ENCODE measurements around the gene HK1.

The HK1 gene

GRCh38 chr10:69409968-69410367 lies 131.7 kb downstream of the HK1 start:
- TF ChIP-seq POLR2A (IDR thresholded peaks at IDR 0.05; ENCODE audit: extremely low read depth, insufficient read length) (no peak), MYC (IDR thresholded peaks at IDR 0.05; ENCODE audit: low read depth, low read length) (peak; percentile 29; the same call in 1 of the 2 replicates), CTCF (IDR thresholded peaks at IDR 0.05; ENCODE audit: low read depth, low read length) (no peak), MAX (IDR thresholded peaks at IDR 0.05; ENCODE audit: low read depth, low read length) (peak; percentile 76)
- DNase-seq (ENCODE audit: low read depth) = peak; percentile 90
- no peak overlapping the region for H3K4me3 ChIP-seq (ENCODE audit: low read depth, low read length)

GRCh38 chr10:69410487-69410886 lies 132.2 kb downstream of the HK1 start:
- TF ChIP-seq MAX (IDR thresholded peaks at IDR 0.05; ENCODE audit: low read depth, low read length) (no peak), CTCF (IDR thresholded peaks at IDR 0.05; ENCODE audit: low read depth, low read length) (no peak), POLR2A (IDR thresholded peaks at IDR 0.05; ENCODE audit: extremely low read depth, insufficient read length) (no peak), MYC (IDR thresholded peaks at IDR 0.05; ENCODE audit: low read depth, low read length) (no peak)
- no peak overlapping the region for H3K4me3 ChIP-seq (ENCODE audit: low read depth, low read length)
- no peak for DNase-seq (ENCODE audit: low read depth)

GRCh38 chr10:69411476-69411875 lies 133.2 kb downstream of the HK1 start:
- no peak overlapping the region for H3K4me3 ChIP-seq (ENCODE audit: low read depth, low read length)
- TF ChIP-seq POLR2A (IDR thresholded peaks at IDR 0.05; ENCODE audit: extremely low read depth, insufficient read length) = no peak
- no peak for TF ChIP-seq CTCF (IDR thresholded peaks at IDR 0.05; ENCODE audit: low read depth, low read length)
- TF ChIP-seq MAX (IDR thresholded peaks at IDR 0.05; ENCODE audit: low read depth, low read length) = no peak
- TF ChIP-seq MYC (IDR thresholded peaks at IDR 0.05; ENCODE audit: low read depth, low read length) = no peak
- DNase-seq (ENCODE audit: low read depth) = no peak

- no peak for DNase-seq (ENCODE audit: low read depth)
- no peak overlapping the region for H3K4me3 ChIP-seq (ENCODE audit: low read depth, low read length)
- TF ChIP-seq MYC (IDR thresholded peaks at IDR 0.05; ENCODE audit: low read depth, low read length) (no peak), CTCF (IDR thresholded peaks at IDR 0.05; ENCODE audit: low read depth, low read length) (no peak), POLR2A (IDR thresholded peaks at IDR 0.05; ENCODE audit: extremely low read depth, insufficient read length) (no peak), MAX (IDR thresholded peaks at IDR 0.05; ENCODE audit: low read depth, low read length) (no peak)
Measured at GRCh38 chr10:69412232-69412790, 134.0 kb downstream of the HK1 start.

GRCh38 chr10:69413221-69413865 lies 135.0 kb downstream of the HK1 start:
- peak; percentile 65 for TF ChIP-seq CTCF (IDR thresholded peaks at IDR 0.05; ENCODE audit: low read depth, low read length)
- TF ChIP-seq POLR2A (IDR thresholded peaks at IDR 0.05; ENCODE audit: extremely low read depth, insufficient read length) = no peak
- H3K4me3 ChIP-seq (ENCODE audit: low read depth, low read length) = no peak overlapping the region
- peak; percentile 60 for DNase-seq (ENCODE audit: low read depth)

Measured in NB4 (cell line).